ENCODE results near the gene CGNL1. TPM values are rescaled to one million over a fixed set of nuclear protein-coding genes. Genes with fewer than 3 reads are reported as not detected.

The CGNL1 gene
- polyA plus RNA-seq, 3 donors from 2014 or later: not detected

DNA sequence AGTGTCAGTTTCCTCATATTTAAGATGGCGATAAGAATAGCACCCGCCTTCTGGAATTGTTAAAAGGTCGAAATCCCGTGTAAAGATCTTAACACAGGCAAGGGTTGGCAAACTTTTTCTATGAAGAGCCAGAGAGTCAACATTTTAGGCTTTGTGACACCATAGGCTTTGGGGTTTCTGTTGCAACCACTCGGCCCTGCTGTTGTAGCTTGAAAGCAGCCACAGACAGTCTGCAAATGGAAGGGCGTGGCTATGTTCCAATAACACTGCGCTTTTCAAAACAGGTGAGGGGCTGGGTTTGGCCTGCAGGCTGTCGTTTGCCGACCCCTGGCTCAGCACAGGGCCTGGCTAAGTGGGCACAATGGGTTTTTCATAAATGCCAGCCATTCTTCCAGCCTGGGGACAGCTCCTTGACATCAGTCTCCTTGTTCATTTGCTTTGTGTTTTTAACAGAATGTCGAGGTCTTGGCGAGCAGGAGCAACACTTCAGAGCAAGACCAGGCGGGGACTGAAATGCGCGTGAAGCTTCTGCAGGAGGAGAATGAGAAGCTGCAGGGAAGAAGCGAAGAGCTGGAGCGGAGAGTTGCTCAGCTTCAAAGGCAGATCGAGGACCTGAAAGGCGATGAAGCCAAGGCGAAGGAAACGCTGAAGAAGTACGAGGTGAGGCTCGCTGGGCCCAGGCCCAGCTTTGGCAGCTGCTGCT lies 140.2 kb downstream of the CGNL1 start:
- DNase-seq: no peak
- Mint-ChIP-seq H3K9me3 (peaks cover 0 to 2% (median 0%) of the 10 kb centered on the region in 6 donors), H3K27ac (no peak overlapping the region), H3K4me1 (no peaks in the 10 kb centered on the region), H3K4me3 (no peak overlapping the region), H3K27me3 (ENCODE audit: low read depth in 3 of 3) (peaks cover 2 to 10% (median 3%) of the 10 kb centered on the region in 3 donors), H3K36me3 (no peaks in the 10 kb centered on the region)

GRCh38 chr15:57517030-57517671 lies 140.8 kb downstream of the CGNL1 start:
- H3K36me3 Mint-ChIP-seq: no peaks in the 10 kb centered on the region
- no peak overlapping the region for H3K27ac Mint-ChIP-seq
- H3K4me1 Mint-ChIP-seq: no peaks in the 10 kb centered on the region
- peaks cover 0 to 2% (median 0%) of the 10 kb centered on the region in 6 donors for H3K9me3 Mint-ChIP-seq
- peaks cover 2 to 11% (median 3%) of the 10 kb centered on the region in 3 donors for H3K27me3 Mint-ChIP-seq (ENCODE audit: low read depth in 3 of 3)
- H3K4me3 Mint-ChIP-seq: no peak overlapping the region
- DNase-seq: no peak

GRCh38 chr15:57518779-57519405 lies 142.6 kb downstream of the CGNL1 start:
- Mint-ChIP-seq H3K27me3 (ENCODE audit: low read depth in 3 of 3) (peaks cover 1 to 11% (median 2%) of the 10 kb centered on the region in 3 donors), H3K4me1 (no peaks in the 10 kb centered on the region), H3K9me3 (peaks cover 0 to 2% (median 0%) of the 10 kb centered on the region in 6 donors), H3K27ac (no peak overlapping the region), H3K36me3 (no peaks in the 10 kb centered on the region), H3K4me3 (no peak overlapping the region)
- no peak for DNase-seq

GRCh38 chr15:57519806-57520205 lies 143.5 kb downstream of the CGNL1 start:
- no peaks in the 10 kb centered on the region for H3K36me3 Mint-ChIP-seq
- H3K4me1 Mint-ChIP-seq: no peaks in the 10 kb centered on the region
- H3K9me3 Mint-ChIP-seq: peaks cover 0 to 2% (median 0%) of the 10 kb centered on the region in 6 donors
- H3K27me3 Mint-ChIP-seq (ENCODE audit: low read depth in 3 of 3): peaks cover under 1 to 11% (median 2%) of the 10 kb centered on the region in 3 donors
- DNase-seq: no peak
- no peak overlapping the region for H3K4me3 Mint-ChIP-seq
- H3K27ac Mint-ChIP-seq: no peak overlapping the region

DNA sequence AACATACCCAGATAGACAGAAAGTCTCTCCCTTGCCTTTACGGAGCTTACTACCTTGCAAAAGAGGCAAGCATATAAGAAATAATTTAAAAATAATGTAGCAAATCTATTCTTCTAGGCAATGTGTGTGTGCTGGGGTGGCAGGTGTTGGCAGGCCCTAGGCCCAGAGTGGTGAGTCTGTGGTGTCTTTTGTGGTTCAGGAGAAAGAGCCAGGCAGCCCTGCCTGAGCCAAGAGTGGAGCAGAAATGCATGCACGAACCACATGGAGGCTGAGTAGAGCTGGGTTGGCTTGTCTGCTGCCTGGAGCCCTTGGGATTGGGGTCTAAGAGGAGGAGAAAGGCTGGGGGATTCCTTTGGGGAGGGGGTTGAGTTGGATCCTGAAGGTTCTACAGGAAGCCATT lies 145.2 kb downstream of the CGNL1 start:
- Mint-ChIP-seq H3K36me3 (no peaks in the 10 kb centered on the region), H3K9me3 (no peaks in the 10 kb centered on the region), H3K27me3 (ENCODE audit: low read depth in 3 of 3) (peaks cover 0 to 16% (median 0%) of the 10 kb centered on the region in 3 donors), H3K4me3 (no peak overlapping the region), H3K27ac (no peak overlapping the region), H3K4me1 (no peaks in the 10 kb centered on the region)
- DNase-seq: no peak

DNA sequence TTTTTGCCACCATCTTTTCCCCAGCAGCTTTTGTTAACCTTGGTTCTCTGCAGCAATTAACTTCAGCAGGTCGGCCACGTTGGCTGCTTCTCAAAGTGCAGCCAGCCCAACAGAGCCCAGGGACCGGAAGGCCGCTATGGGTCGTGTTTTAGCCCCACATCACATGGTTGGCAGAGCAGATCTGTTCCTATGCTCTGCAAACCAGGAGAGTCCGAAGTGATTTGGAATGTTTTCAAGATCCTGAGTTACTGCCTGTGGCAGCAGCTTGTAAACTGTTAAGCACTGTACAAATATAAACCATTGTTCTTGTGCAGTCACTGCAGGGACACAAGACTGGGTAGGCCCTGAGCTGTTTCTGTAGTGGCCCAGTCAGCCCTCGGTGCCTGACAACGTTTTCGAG lies 145.8 kb downstream of the CGNL1 start:
- no peak overlapping the region for H3K27ac Mint-ChIP-seq

GRCh38 chr15:57525581-57525980 lies 149.3 kb downstream of the CGNL1 start:
- Mint-ChIP-seq H3K27me3 (ENCODE audit: low read depth in 3 of 3) (peaks cover 0 to 9% (median 5%) of the 10 kb centered on the region in 3 donors), H3K9me3 (no peaks in the 10 kb centered on the region), H3K27ac (no peak overlapping the region), H3K4me1 (no peaks in the 10 kb centered on the region), H3K36me3 (no peaks in the 10 kb centered on the region), H3K4me3 (no peak overlapping the region)
- DNase-seq: no peak

More for the DNA sequence above, 145.8 kb downstream of the CGNL1 start:
- no peak for DNase-seq
- Mint-ChIP-seq H3K36me3 (no peaks in the 10 kb centered on the region), H3K4me3 (no peak overlapping the region), H3K27me3 (ENCODE audit: low read depth in 3 of 3) (peaks cover 0 to 18% (median 3%) of the 10 kb centered on the region in 3 donors), H3K9me3 (no peaks in the 10 kb centered on the region), H3K4me1 (no peaks in the 10 kb centered on the region)

DNA sequence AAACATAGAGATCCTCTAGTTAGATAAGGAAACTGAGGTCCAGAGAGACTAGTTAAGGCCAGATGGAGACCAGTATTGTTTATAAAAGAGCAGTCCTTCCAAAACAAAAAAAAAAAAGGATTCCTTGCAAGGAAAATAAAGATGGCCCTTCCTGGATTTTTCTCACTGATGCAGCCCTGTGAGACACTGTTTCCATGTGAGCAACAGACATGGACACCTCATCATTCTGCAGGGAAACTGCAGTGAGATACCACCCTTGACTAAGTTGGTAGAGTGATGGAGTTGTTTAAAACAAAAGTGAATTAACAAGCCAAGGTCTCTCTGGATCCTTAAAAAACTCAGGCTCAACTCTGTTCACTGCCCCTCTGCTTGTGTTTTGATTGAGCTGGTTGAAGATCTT lies 149.8 kb downstream of the CGNL1 start:
- H3K4me3 Mint-ChIP-seq: no peak overlapping the region
- peaks cover 2 to 9% (median 5%) of the 10 kb centered on the region in 3 donors for H3K27me3 Mint-ChIP-seq (ENCODE audit: low read depth in 3 of 3)
- H3K27ac Mint-ChIP-seq: no peak overlapping the region
- no peaks in the 10 kb centered on the region for H3K9me3 Mint-ChIP-seq
- no peak for DNase-seq
- H3K36me3 Mint-ChIP-seq: no peaks in the 10 kb centered on the region
- H3K4me1 Mint-ChIP-seq: no peaks in the 10 kb centered on the region

DNA sequence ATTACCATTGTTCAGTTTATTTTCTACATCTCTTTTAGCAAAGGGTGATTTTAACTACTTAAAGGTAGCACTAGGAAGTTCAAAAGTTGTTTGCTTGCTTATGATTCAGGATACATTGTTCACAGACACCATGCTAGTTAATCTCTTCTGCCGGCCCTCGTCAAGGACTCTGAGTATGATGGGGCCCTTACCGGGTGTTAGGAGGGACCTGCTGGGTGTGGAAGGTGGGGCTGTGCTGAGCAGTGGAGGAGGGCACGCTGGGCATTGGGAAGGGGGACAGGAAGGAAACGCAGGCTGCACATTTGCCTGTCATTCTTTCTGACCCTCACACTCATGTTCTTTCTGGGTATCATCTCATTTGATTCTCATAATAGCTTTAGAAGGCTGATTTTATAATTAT lies 150.3 kb downstream of the CGNL1 start:
- H3K27ac Mint-ChIP-seq: no peak overlapping the region
- no peak for DNase-seq
- no peaks in the 10 kb centered on the region for H3K36me3 Mint-ChIP-seq
- no peaks in the 10 kb centered on the region for H3K9me3 Mint-ChIP-seq
- peaks cover 2 to 7% (median 5%) of the 10 kb centered on the region in 3 donors for H3K27me3 Mint-ChIP-seq (ENCODE audit: low read depth in 3 of 3)
- no peaks in the 10 kb centered on the region for H3K4me1 Mint-ChIP-seq
- H3K4me3 Mint-ChIP-seq: no peak overlapping the region

- no peak overlapping the region for H3K4me3 Mint-ChIP-seq
- peak; percentile 6 to 21 (median 17) for DNase-seq
These were observed 151.2 kb downstream of the CGNL1 start for GRCh38 chr15:57527382-57528091.

GRCh38 chr15:57528940-57529565 lies 152.7 kb downstream of the CGNL1 start:
- H3K9me3 Mint-ChIP-seq: no peaks in the 10 kb centered on the region
- H3K4me3 Mint-ChIP-seq: no peak overlapping the region
- no peak overlapping the region for H3K27ac Mint-ChIP-seq
- H3K36me3 Mint-ChIP-seq: no peaks in the 10 kb centered on the region
- peaks cover 2 to 12% (median 5%) of the 10 kb centered on the region in 3 donors for H3K27me3 Mint-ChIP-seq (ENCODE audit: low read depth in 3 of 3)
- no peaks in the 10 kb centered on the region for H3K4me1 Mint-ChIP-seq
- DNase-seq: no peak

More at GRCh38 chr15:57527382-57528091, 151.2 kb downstream of the CGNL1 start:
- H3K4me1 Mint-ChIP-seq: no peaks in the 10 kb centered on the region
- no peaks in the 10 kb centered on the region for H3K36me3 Mint-ChIP-seq
- H3K9me3 Mint-ChIP-seq: no peaks in the 10 kb centered on the region
- H3K27me3 Mint-ChIP-seq (ENCODE audit: low read depth in 3 of 3): peaks cover 2 to 9% (median 5%) of the 10 kb centered on the region in 3 donors
- no peak overlapping the region for H3K27ac Mint-ChIP-seq

- H3K9me3 Mint-ChIP-seq: no peaks in the 10 kb centered on the region
- H3K4me1 Mint-ChIP-seq: no peaks in the 10 kb centered on the region
- no peak overlapping the region for H3K27ac Mint-ChIP-seq
- no peak for DNase-seq
- no peaks in the 10 kb centered on the region for H3K36me3 Mint-ChIP-seq
- no peak overlapping the region for H3K4me3 Mint-ChIP-seq
- peaks cover 4 to 14% (median 5%) of the 10 kb centered on the region in 3 donors for H3K27me3 Mint-ChIP-seq (ENCODE audit: low read depth in 3 of 3)
These were observed 153.4 kb downstream of the CGNL1 start for GRCh38 chr15:57529748-57530147.

- Mint-ChIP-seq H3K9me3 (no peaks in the 10 kb centered on the region), H3K27me3 (ENCODE audit: low read depth in 3 of 3) (peaks cover 2 to 12% (median 5%) of the 10 kb centered on the region in 3 donors), H3K4me3 (no peak overlapping the region), H3K4me1 (no peaks in the 10 kb centered on the region), H3K27ac (no peak overlapping the region), H3K36me3 (no peaks in the 10 kb centered on the region)
- DNase-seq: no peak
These were observed 156.6 kb downstream of the CGNL1 start for GRCh38 chr15:57532731-57533447.

Data from immature natural killer cell (primary cell).